NT2/D1 (cell line): Measurements from ENCODE around the gene OR52H1.

Experiments
- DNase-seq: peaks from one replicate; pipeline ENCODE4 v3.0.0-alpha.2; 2011; ENCODE audit warnings: low read depth, low spot score
- H3K27me3 ChIP-seq: 2 replicates; pipeline ENCODE4 v1.6.0; 2011; ENCODE audit warnings: mild to moderate bottlenecking; ENCODE audit not compliant: insufficient read length, insufficient read depth
- H3K36me3 ChIP-seq: 2 replicates; pipeline ENCODE4 v1.6.1; 2011; ENCODE audit warnings: mild to moderate bottlenecking, low read length, mixed read lengths; ENCODE audit not compliant: insufficient read depth, insufficient read length
- H3K4me1 ChIP-seq: 2 replicates; pipeline ENCODE4 v1.5.1; 2011; ENCODE audit not compliant: insufficient read depth, insufficient read length
- H3K4me3 ChIP-seq: 2 replicates; pipeline ENCODE4 v1.5.1; 2011; ENCODE audit warnings: low read depth; ENCODE audit not compliant: insufficient read length
- H3K9ac ChIP-seq: 2 replicates; pipeline ENCODE4 v1.6.0; 2011; ENCODE audit warnings: low read depth; ENCODE audit not compliant: insufficient read length
- H3K9me3 ChIP-seq: 2 replicates; pipeline ENCODE4 v1.5.1; 2011; ENCODE audit warnings: mild to moderate bottlenecking, low read length; ENCODE audit not compliant: insufficient read depth
- SUZ12 ChIP-seq: IDR thresholded peaks from 2 replicates; pipeline ENCODE4 v1.6.1; 2011; ENCODE audit not compliant: insufficient read length, insufficient read depth; ENCODE audit errors: extremely low read depth
- YY1 ChIP-seq: IDR thresholded peaks from 2 replicates; pipeline ENCODE4 v1.6.1; 2011; ENCODE audit not compliant: insufficient read length, insufficient read depth
- ZNF274 ChIP-seq: IDR thresholded peaks from 2 replicates; pipeline ENCODE4 v1.6.1; 2011; ENCODE audit warnings: mild to moderate bottlenecking, low read depth, low read length

OR52H1 gene

DNA sequence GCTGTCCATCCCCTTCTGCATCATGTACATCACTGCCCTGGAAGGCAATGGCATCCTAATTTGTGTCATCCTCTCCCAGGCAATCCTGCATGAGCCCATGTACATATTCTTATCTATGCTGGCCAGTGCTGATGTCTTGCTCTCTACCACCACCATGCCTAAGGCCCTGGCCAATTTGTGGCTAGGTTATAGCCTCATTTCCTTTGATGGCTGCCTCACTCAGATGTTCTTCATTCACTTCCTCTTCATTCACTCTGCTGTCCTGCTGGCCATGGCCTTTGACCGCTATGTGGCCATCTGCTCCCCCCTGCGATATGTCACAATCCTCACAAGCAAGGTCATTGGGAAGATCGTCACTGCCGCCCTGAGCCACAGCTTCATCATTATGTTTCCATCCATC is 32.7 kb upstream of the OR52H1 start:
- no peak for DNase-seq
- Histone ChIP-seq H3K4me1 (no peaks in the 10 kb centered on the region), H3K36me3 (no peaks in the 10 kb centered on the region), H3K9ac (no peak overlapping the region), H3K9me3 (no peaks in the 10 kb centered on the region), H3K27me3 (no peaks in the 10 kb centered on the region), H3K4me3 (no peak overlapping the region)
- TF ChIP-seq YY1, result no peak
- TF ChIP-seq ZNF274, result no peak
- no peak for TF ChIP-seq SUZ12

DNA sequence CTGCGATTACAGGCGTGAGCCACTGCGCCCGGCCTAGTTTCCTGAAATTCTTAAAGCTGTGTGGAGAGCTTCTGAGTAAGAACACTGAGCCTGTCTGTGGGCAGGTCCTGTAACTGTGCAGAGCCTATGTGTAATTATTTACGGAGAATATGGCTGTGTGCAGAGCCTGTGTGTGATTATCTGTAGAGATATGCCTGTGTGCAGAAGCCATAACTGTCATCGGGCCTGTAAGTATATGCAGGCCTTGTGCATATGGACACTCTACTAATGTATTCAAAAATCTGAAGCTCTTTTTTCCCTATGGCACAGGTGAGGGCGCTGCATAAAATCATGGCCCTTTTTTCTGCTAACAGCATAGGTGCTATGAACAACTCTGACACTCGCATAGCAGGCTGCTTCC is 32.2 kb upstream of the OR52H1 start, which contains the start of gene OR52B6:
Gene OR52B6, plus strand, starts transcription at position 301 of the 400 bp plus-strand sequence. Its CDS starts 0 bp downstream, at position 301.
- no peak within 1 kb of the TSS for H3K4me3 ChIP-seq
- no peaks in the 10 kb centered on the region for H3K9me3 ChIP-seq
- H3K9ac ChIP-seq, result no peak within 1 kb of the TSS
- H3K4me1 ChIP-seq, result no peaks in the 10 kb centered on the region
- no peak for DNase-seq
- TF ChIP-seq ZNF274 (no peak), SUZ12 (no peak), YY1 (no peak)
- H3K27me3 ChIP-seq, result no peaks in the 10 kb centered on the region
- H3K36me3 ChIP-seq, result no peaks in the 10 kb centered on the region

DNA sequence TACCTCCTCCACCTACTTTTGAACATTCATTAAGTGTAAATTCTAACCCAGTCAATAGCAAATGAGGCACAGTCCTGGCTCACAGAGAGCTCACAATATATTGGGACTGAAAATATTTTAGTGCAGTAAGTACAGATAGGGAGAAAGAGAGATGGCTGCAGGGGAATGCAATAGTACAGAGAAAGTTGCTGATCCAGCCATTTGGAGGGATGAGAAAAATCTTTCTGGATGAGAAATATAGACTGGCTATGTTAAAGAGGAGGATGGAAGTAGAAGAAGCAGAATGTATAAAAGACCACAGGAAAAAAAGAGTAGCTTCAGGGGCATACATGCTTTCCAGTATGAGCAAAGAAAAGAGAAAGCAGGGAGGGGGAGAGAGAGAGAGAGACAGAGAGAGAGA is 28.8 kb upstream of the OR52H1 start:
- no peaks in the 10 kb centered on the region for H3K9me3 ChIP-seq
- H3K27me3 ChIP-seq, result no peaks in the 10 kb centered on the region
- DNase-seq, result no peak
- no peaks in the 10 kb centered on the region for H3K4me1 ChIP-seq
- H3K4me3 ChIP-seq, result no peak overlapping the region
- TF ChIP-seq SUZ12, result no peak
- no peak for TF ChIP-seq ZNF274
- no peak for TF ChIP-seq YY1
- no peak overlapping the region for H3K9ac ChIP-seq
- no peaks in the 10 kb centered on the region for H3K36me3 ChIP-seq

DNA sequence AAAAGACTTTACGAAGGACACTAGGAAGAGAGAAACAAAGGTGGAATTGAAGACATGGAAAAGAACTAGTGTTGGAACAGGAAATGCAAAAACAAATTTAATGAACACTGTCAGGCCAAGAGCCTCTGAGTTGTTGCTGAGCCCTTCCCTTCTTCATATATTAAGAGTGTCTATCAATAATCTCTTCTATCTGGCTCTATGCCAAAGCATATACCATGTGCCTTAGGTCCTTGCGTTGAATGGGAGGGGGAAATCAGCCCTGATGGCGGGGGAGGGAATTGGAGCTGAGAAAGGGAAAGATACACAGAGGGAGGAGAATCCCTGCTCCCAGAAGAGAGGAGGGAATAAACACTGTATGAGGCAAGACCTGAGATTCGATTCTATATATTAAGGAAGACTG is 26.8 kb upstream of the OR52H1 start:
- no peak for DNase-seq
- Histone ChIP-seq H3K36me3 (no peaks in the 10 kb centered on the region), H3K27me3 (no peaks in the 10 kb centered on the region), H3K4me1 (no peaks in the 10 kb centered on the region), H3K4me3 (no peak overlapping the region), H3K9ac (no peak overlapping the region), H3K9me3 (no peaks in the 10 kb centered on the region)
- TF ChIP-seq SUZ12 (no peak), ZNF274 (no peak), YY1 (no peak)

DNA sequence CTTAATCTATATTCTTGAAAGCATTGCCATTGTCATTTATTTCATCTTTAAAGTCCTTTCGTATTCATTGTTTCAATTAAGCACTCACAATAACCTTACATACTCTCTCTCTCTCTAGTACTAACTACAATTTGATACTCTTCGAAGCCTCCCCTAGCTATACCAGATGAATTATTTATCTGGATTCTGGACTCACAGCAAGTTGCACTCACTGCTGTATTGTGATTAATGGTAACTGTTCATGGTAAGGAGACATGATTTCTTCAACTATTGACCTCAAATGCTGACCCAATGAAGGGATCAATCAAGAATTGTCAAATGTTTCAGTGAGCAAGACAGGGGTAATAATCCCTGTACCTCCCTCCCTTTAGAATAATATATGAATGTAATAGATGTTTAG is 26.3 kb upstream of the OR52H1 start:
- TF ChIP-seq SUZ12, result no peak
- TF ChIP-seq ZNF274, result no peak
- TF ChIP-seq YY1, result no peak
- no peaks in the 10 kb centered on the region for H3K27me3 ChIP-seq
- no peak for DNase-seq

DNA sequence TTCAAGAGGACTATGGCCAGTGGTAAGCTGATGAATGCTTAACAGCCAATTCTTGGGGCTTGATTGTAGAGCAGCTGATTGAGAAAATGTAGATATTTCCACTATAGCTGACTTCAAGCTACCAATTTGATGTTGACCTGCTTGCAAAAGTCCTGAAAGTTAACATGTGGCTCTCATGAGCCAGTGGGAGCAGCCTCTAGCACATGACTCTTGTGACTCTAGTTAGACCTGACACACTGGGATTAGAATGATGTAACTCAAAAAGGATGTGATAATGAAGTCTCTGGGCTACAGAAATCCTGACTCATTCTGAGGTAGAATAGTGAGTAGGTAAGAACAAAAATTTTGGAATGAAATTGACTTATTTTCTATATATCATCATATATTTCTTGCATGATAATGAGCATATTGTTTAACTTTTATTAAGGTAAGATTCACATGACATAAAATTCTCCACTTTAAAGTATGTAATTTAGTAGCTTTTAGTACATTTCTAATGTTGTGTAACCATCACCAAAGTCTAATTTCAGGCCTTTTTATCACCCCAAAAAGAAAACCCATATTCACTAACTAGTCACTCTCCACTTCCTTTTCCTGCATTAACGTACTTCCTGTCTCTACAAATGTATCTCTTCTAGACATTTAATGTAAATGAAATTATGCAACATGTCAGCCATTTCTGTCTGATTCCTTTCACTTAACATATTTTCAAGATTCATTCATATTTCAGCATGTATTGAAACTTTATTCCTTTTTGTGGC is 16.1 kb upstream of the OR52H1 start:
- no peaks in the 10 kb centered on the region for H3K36me3 ChIP-seq
- no peak overlapping the region for H3K4me3 ChIP-seq
- no peak for DNase-seq
- no peaks in the 10 kb centered on the region for H3K27me3 ChIP-seq
- TF ChIP-seq YY1 (no peak), ZNF274 (no peak), SUZ12 (no peak)
- H3K9ac ChIP-seq, result no peak overlapping the region
- no peaks in the 10 kb centered on the region for H3K9me3 ChIP-seq
- H3K4me1 ChIP-seq, result no peaks in the 10 kb centered on the region

More for the DNA sequence above, 26.3 kb upstream of the OR52H1 start:
- no peaks in the 10 kb centered on the region for H3K9me3 ChIP-seq
- H3K36me3 ChIP-seq, result no peaks in the 10 kb centered on the region
- H3K4me3 ChIP-seq, result no peak overlapping the region
- no peak overlapping the region for H3K9ac ChIP-seq
- no peaks in the 10 kb centered on the region for H3K4me1 ChIP-seq

DNA sequence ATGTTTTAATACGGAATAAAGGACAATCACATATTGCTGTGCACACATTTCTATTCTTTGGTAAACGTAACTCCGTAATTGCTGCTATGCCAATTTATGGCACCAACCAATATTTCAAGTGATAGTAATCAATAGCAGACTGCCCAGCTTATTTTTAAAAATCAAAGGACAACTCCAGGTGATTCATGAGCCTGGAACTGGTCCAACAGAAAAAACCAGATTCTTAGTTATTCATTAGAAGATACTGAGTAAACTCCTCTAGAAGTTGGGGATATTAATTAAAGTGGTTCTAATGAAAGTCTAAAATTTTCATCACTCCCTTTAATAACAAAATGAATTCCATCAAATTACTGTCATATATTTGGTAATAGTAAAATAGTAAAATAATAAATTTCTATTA is 9.4 kb upstream of the OR52H1 start:
- Histone ChIP-seq H3K9me3 (no peaks in the 10 kb centered on the region), H3K4me3 (no peak overlapping the region), H3K9ac (no peak overlapping the region), H3K27me3 (no peaks in the 10 kb centered on the region), H3K36me3 (no peaks in the 10 kb centered on the region), H3K4me1 (no peaks in the 10 kb centered on the region)
- TF ChIP-seq YY1 (no peak), ZNF274 (no peak), SUZ12 (no peak)
- no peak for DNase-seq
